H1 (cell line): Measurements from ENCODE around the gene MARCHF9. TPM values are rescaled to one million over a fixed set of nuclear protein-coding genes. Genes with fewer than 3 reads are reported as not detected.

ENCODE experiments used
- CTCF ChIA-PET: fragments of 300-600 bp; sonication (Branson Sonifier 250); formaldehyde crosslinking; loops from one replicate; lab custom pipeline; 2021; ENCODE audit not compliant: partially characterized antibody; lab: Charles Lee
- POLR2A ChIA-PET: fragments of 300-600 bp; sonication (Branson Sonifier 250); formaldehyde crosslinking; loops from one replicate; lab custom pipeline; 2021; ENCODE audit warnings: inconsistent platforms; ENCODE audit not compliant: partially characterized antibody; lab: Charles Lee
- DNase-seq, 2 experiments: peaks; one replicate each; pipeline versions ENCODE4 v3.0.0 to v3.0.0-alpha.2; 2010 to 2022; ENCODE audit warnings: low spot score in 2 of 2, low read depth in 1 of 2, mixed read lengths in 1 of 2
- FAIRE-seq: peaks from 2 replicates; lab custom pipeline; 2011; peaks lifted over from hg19 to GRCh38; lab: Jason Lieb, UNC
- H2AFZ ChIP-seq: 2 replicates; pipeline ENCODE4 v1.8.1; 2012; ENCODE audit warnings: low read length, inconsistent platforms
- H2AK5ac ChIP-seq: 2 replicates; pipeline ENCODE4 v1.6.1; 2013; ENCODE audit warnings: low read depth, low read length
- H2BK120ac ChIP-seq: replicated peaks from 2 replicates; pipeline ENCODE3; 2013; ENCODE audit warnings: low read depth, low read length, inconsistent platforms
- H2BK12ac ChIP-seq: 2 replicates; pipeline ENCODE4 v1.6.1; 2013; ENCODE audit warnings: low read depth, low read length
- H2BK15ac ChIP-seq: 2 replicates; pipeline ENCODE4 v1.6.1; 2013; ENCODE audit warnings: low read length
- H2BK20ac ChIP-seq: 2 replicates; pipeline ENCODE4 v1.6.1; 2013; ENCODE audit warnings: low read length
- H2BK5ac ChIP-seq: 2 replicates; pipeline ENCODE4 v1.6.1; 2013; ENCODE audit warnings: low read depth, low read length
- H3K14ac ChIP-seq: 2 replicates; pipeline ENCODE4 v1.6.1; 2013; ENCODE audit warnings: inconsistent platforms; ENCODE audit not compliant: insufficient read length
- H3K18ac ChIP-seq: 2 replicates; pipeline ENCODE4 v1.6.1; 2013; ENCODE audit warnings: low read length; ENCODE audit errors: extremely low read depth
- H3K23ac ChIP-seq: 2 replicates; pipeline ENCODE4 v1.6.1; 2013; ENCODE audit warnings: inconsistent platforms; ENCODE audit not compliant: insufficient read length
- H3K23me2 ChIP-seq: 2 replicates; pipeline ENCODE4 v1.6.1; 2013; ENCODE audit warnings: low read depth, low read length
- H3K27ac ChIP-seq: 2 replicates; pipeline ENCODE4 v1.6.1; 2011; ENCODE audit warnings: low read depth, low read length, inconsistent platforms
- H3K27me3 ChIP-seq, 4 experiments: replicated peaks in 1 of 4; 1 replicate in 1 of 4; 2 replicates in 3 of 4; pipeline versions ENCODE4 v1.6.1 to v1.8.1; 2011 to 2013; ENCODE audit warnings: low read length in 3 of 4, mild to moderate bottlenecking in 3 of 4, inconsistent platforms in 2 of 4, mixed read lengths in 2 of 4, moderate library complexity in 1 of 4; ENCODE audit not compliant: control insufficient read depth in 3 of 4, insufficient read depth in 3 of 4; ENCODE audit errors: extremely low read depth in 1 of 4
- H3K36me3 ChIP-seq, 4 experiments: 2 replicates each; pipeline versions ENCODE4 v1.6.1 to v1.8.1; 2011 to 2013; ENCODE audit warnings: mild to moderate bottlenecking in 4 of 4, low read length in 3 of 4, moderate library complexity in 2 of 4, control low read depth in 1 of 4, inconsistent platforms in 1 of 4; ENCODE audit not compliant: insufficient read depth in 4 of 4, control insufficient read depth in 2 of 4
- H3K4ac ChIP-seq: replicated peaks from 2 replicates; pipeline ENCODE3; 2013; ENCODE audit warnings: low read length, low read depth, mixed read lengths, inconsistent platforms; ENCODE audit not compliant: insufficient read length
- H3K4me1 ChIP-seq, 4 experiments: replicated peaks in 1 of 4; 1 replicate in 1 of 4; 2 replicates in 3 of 4; pipeline versions ENCODE4 v1.6.1 to v1.8.1; 2011 to 2013; ENCODE audit warnings: low read length in 3 of 4, inconsistent platforms in 2 of 4, mixed read lengths in 1 of 4; ENCODE audit not compliant: insufficient read depth in 4 of 4, control insufficient read depth in 3 of 4
- H3K4me2 ChIP-seq, 2 experiments: 2 replicates each; pipeline versions ENCODE4 v1.6.1 to v1.8.1; 2011 to 2013; ENCODE audit warnings: low read depth in 2 of 2, low read length in 2 of 2, control low read depth in 1 of 2, inconsistent platforms in 1 of 2, mild to moderate bottlenecking in 1 of 2; ENCODE audit not compliant: insufficient read depth in 1 of 2
- H3K4me3 ChIP-seq, 4 experiments: fragments of 200-600, 300-600 bp in 1 of 4; sonication (generic), shearing (Covaris generic), sonication (Bioruptor Twin) in 1 of 4; 2 replicates each; pipeline versions ENCODE4 v1.5.1 to v1.8.1; 2011 to 2016; ENCODE audit warnings: low read length in 4 of 4, low read depth in 3 of 4, control low read depth in 2 of 4, inconsistent platforms in 2 of 4, mild to moderate bottlenecking in 2 of 4, mixed read lengths in 1 of 4, moderate library complexity in 1 of 4; ENCODE audit not compliant: insufficient read depth in 2 of 4; ENCODE audit errors: extremely low read depth in 1 of 4
- H3K56ac ChIP-seq: replicated peaks from 2 replicates; pipeline ENCODE3; 2013; ENCODE audit warnings: low read depth, mild to moderate bottlenecking, mixed read lengths, low read length, inconsistent platforms; ENCODE audit not compliant: insufficient read length
- H3K79me1 ChIP-seq: 2 replicates; pipeline ENCODE4 v1.6.1; 2013; ENCODE audit warnings: low read depth, low read length, control low read depth
- H3K79me2 ChIP-seq, 2 experiments: 2 replicates each; pipeline versions ENCODE4 v1.6.1 to v1.8.1; 2012 to 2013; ENCODE audit warnings: low read length in 2 of 2, mild to moderate bottlenecking in 2 of 2, inconsistent platforms in 1 of 2; ENCODE audit not compliant: insufficient read depth in 2 of 2, control insufficient read depth in 1 of 2
- H3K9ac ChIP-seq, 4 experiments: replicated peaks in 1 of 4; 1 replicate in 1 of 4; 2 replicates in 3 of 4; pipeline versions ENCODE4 v1.6.1 to v1.8.1; 2011 to 2013; ENCODE audit warnings: low read depth in 3 of 4, low read length in 3 of 4, control low read depth in 2 of 4, mild to moderate bottlenecking in 2 of 4, moderate library complexity in 2 of 4, inconsistent platforms in 1 of 4; ENCODE audit errors: extremely low read depth in 1 of 4
- H3K9me3 ChIP-seq, 2 experiments: 2 replicates each; pipeline versions ENCODE4 v1.6.1 to v1.8.1; 2012 to 2013; ENCODE audit warnings: mild to moderate bottlenecking in 2 of 2, moderate library complexity in 2 of 2, control low read depth in 1 of 2, inconsistent platforms in 1 of 2, low read depth in 1 of 2, low read length in 1 of 2, mixed read lengths in 1 of 2; ENCODE audit not compliant: insufficient read depth in 2 of 2
- H4K20me1 ChIP-seq, 2 experiments: replicated peaks in 1 of 2; 2 replicates each; pipeline versions ENCODE3 to v1.8.1; 2011 to 2013; ENCODE audit warnings: inconsistent platforms in 2 of 2, low read length in 2 of 2, mild to moderate bottlenecking in 1 of 2; ENCODE audit not compliant: insufficient read depth in 2 of 2, control insufficient read depth in 1 of 2
- H4K5ac ChIP-seq: 2 replicates; pipeline ENCODE4 v1.6.1; 2013; ENCODE audit warnings: low read length, low read depth, mixed read lengths, inconsistent platforms; ENCODE audit not compliant: insufficient read length
- H4K8ac ChIP-seq: 2 replicates; pipeline ENCODE4 v1.8.0; 2013; ENCODE audit warnings: mild to moderate bottlenecking, moderate library complexity, low read length, inconsistent platforms; ENCODE audit not compliant: insufficient read depth; ENCODE audit errors: extremely low read depth
- H4K91ac ChIP-seq: replicated peaks from 2 replicates; pipeline ENCODE3; 2013; ENCODE audit warnings: low read length, mixed read lengths, inconsistent platforms; ENCODE audit not compliant: insufficient read length
- CREB1 ChIP-seq: IDR thresholded peaks from 2 replicates; pipeline ENCODE4 v1.6.1; 2012; ENCODE audit warnings: inconsistent platforms
- CTBP2 ChIP-seq: IDR thresholded peaks from 2 replicates; pipeline ENCODE4 v1.7.0; 2011; ENCODE audit warnings: borderline replicate concordance, mild to moderate bottlenecking, moderate library complexity, mixed read lengths, low read length; ENCODE audit not compliant: insufficient read depth, insufficient read length
- CTCF ChIP-seq, 3 experiments: IDR thresholded peaks; 1 replicate in 2 of 3; 2 replicates in 1 of 3; pipeline versions ENCODE4 v1.5.1 to v1.6.1; 2011; ENCODE audit warnings: low read length in 3 of 3, mild to moderate bottlenecking in 3 of 3, inconsistent platforms in 2 of 3, low read depth in 1 of 3, moderate library complexity in 1 of 3; ENCODE audit not compliant: insufficient read depth in 1 of 3; ENCODE audit errors: control extremely low read depth in 1 of 3
- KDM1A ChIP-seq: fragments of 200-600, 300-600 bp; sonication (generic); IDR thresholded peaks from 2 replicates; pipeline ENCODE4 v1.7.1; 2016; ENCODE audit warnings: mild to moderate bottlenecking, low read length, borderline replicate concordance
- MAFK ChIP-seq: IDR thresholded peaks from 2 replicates; pipeline ENCODE4 v1.6.1; 2012; ENCODE audit warnings: low read depth, mild to moderate bottlenecking, improper control_type of control experiment, low read length
- SUZ12 ChIP-seq: fragments of 200-600 bp; sonication (generic); IDR thresholded peaks from 2 replicates; pipeline ENCODE4 v1.6.1; 2012; ENCODE audit warnings: mild to moderate bottlenecking, inconsistent platforms, low read length, moderate library complexity, mixed read lengths
- WGBS, 2 experiments: shearing (Covaris generic) in 1 of 2; methylation state at CpG; one replicate each; pipeline versions ENCODE4 v1.1.6 to v1.1.7; 2013 to 2015; ENCODE audit warnings: low lambda C conversion rate in 2 of 2, mixed read lengths in 2 of 2, inconsistent platforms in 1 of 2, low coverage in 1 of 2, missing lambda C conversion rate in 1 of 2; ENCODE audit not compliant: insufficient replicate concordance in 2 of 2, insufficient coverage in 1 of 2, insufficient read length in 1 of 2; ENCODE audit errors: extremely low coverage in 1 of 2, missing lambda C conversion rate in 1 of 2; 5-methylcytosine and 5-hydroxymethylcytosine counted together
- polyA plus RNA-seq, 7 experiments: library from polyadenylated mRNA; depleted of rRNA in 3 of 7; stranded (reverse) in 5 of 7; unstranded in 2 of 7; fragments of >200 nt in 5 of 7; fragments of 200-250 nt in 2 of 7; gene quantifications; 1 replicate in 5 of 7; 2 replicates in 1 of 7; 4 replicates in 1 of 7; pipeline versions ENCODE4 v1.2.1 to v1.2.3, GENCODE V29; 2011 to 2013; ENCODE audit warnings: missing spikeins in 2 of 7, mixed read lengths in 2 of 7
- total RNA-seq: library from RNA; stranded (reverse); fragmentation: NEBNext Ultra II Directional; extraction: Animal tissue kit (Norgen Biotek cat#: 25700); gene quantifications from 2 replicates; pipeline ENCODE4 v1.2.1, GENCODE V29; 2021

The MARCHF9 gene
- total and polyA plus RNA-seq, 2 of the 8 experiments (the other 6 are each of a cell fraction or from before 2014, with no cell fraction given): 6.4 to 7.8 TPM

- Histone ChIP-seq H3K27ac (no peak overlapping the region), H3K14ac (no peak overlapping the region), H3K56ac (no peak overlapping the region), H2BK15ac (no peak overlapping the region), H3K79me2 (no peaks in the 10 kb centered on the region), H2AK5ac (no peak overlapping the region), H3K36me3 (peaks cover 0 to 22% (median 5%) of the 10 kb centered on the region in 4 experiments; a peak in 4 of 8 replicates), H2AFZ (no peak overlapping the region), H2BK5ac (no peak overlapping the region), H3K9me3 (no peaks in the 10 kb centered on the region), H2BK20ac (no peak overlapping the region), H3K18ac (no peak overlapping the region), H2BK120ac (no peak overlapping the region), H3K79me1 (no peaks in the 10 kb centered on the region), H3K4me1 (no peaks in the 10 kb centered on the region), H3K23me2 (no peaks in the 10 kb centered on the region), H3K4ac (no peak overlapping the region), H4K20me1 (peaks cover 0 to 3% of the 10 kb centered on the region in 2 experiments), H4K91ac (no peak overlapping the region), H4K5ac (no peak overlapping the region), H2BK12ac (no peak overlapping the region), H3K4me2 (no peak overlapping the region), H4K8ac (no peak overlapping the region), H3K23ac (no peak overlapping the region), H3K4me3 (no peak overlapping the region), H3K27me3 (no peaks in the 10 kb centered on the region), H3K9ac (no peak overlapping the region)
- TF ChIP-seq SUZ12 (no peak), KDM1A (no peak), CTCF (IDR thresholded peaks at IDR 0.05; ENCODE audit: control extremely low read depth in 1 of 3, insufficient read depth in 1 of 3, low read depth in 1 of 3, low read length in 3 of 3) (no peak), CTBP2 (no peak), CREB1 (no peak), MAFK (no peak)
- ChIA-PET POLR2A (no interaction called here), CTCF (interaction anchor here (1.3 to 11.7 kb wide), 2 partner anchors 9 to 21 kb away, joined by 5 to 149 read pairs; partner anchors contain the start of gene AGAP2)
- 94% methylated on average over 5 of the region's 5 CpGs; no CpG with 5 or more reads in 1 of the 2 experiments for WGBS, 2 experiments
- FAIRE-seq (no peak), DNase-seq (peak in 1 of 2 experiments; percentile 2)
Observed at GRCh38 chr12:57717131-57717530, 37.8 kb upstream of the MARCHF9 start.
